Stomach (tissue), 9 donors: ENCODE data around the gene PHOX2A. TPM values are rescaled to one million over a fixed set of nuclear protein-coding genes. Genes with fewer than 3 reads are reported as not detected.

Experiments used
- DNase-seq, 2 donors: peaks; one replicate each; pipeline versions ENCODE4 v3.0.0 to v3.0.0-alpha.2; 2013 to 2019
- H3K27ac ChIP-seq, 5 donors: fragments of 200-600 bp in 4 of 5; sonication (generic) in 4 of 5; one replicate each; pipeline ENCODE4 v1.5.1; 2013 to 2019; ENCODE audit warnings: mild to moderate bottlenecking in 1 of 5, moderate library complexity in 1 of 5
- H3K27me3 ChIP-seq, 3 donors: fragments of 200-600 bp; sonication (generic); one replicate each; pipeline ENCODE4 v1.5.1; 2017 to 2019; ENCODE audit warnings: mixed run types in 1 of 3
- H3K36me3 ChIP-seq, 4 donors: fragments of 200-600 bp; sonication (generic); 1 replicate in 3 of 4; 2 replicates in 1 of 4; pipeline ENCODE4 v1.5.1; 2016 to 2019
- H3K4me1 ChIP-seq, 4 donors: fragments of 200-600 bp; sonication (generic); one replicate each; pipeline ENCODE4 v1.5.1; 2016 to 2019
- H3K4me3 ChIP-seq, 4 donors: fragments of 200-600 bp; sonication (generic) in 3 of 4; one replicate each; pipeline ENCODE4 v1.5.1; 2016 to 2019; ENCODE audit warnings: mild to moderate bottlenecking in 1 of 4
- H3K9me3 ChIP-seq, 4 donors: fragments of 200-600 bp; sonication (generic); one replicate each; pipeline ENCODE4 v1.5.1; 2016 to 2019
- EP300 ChIP-seq: sonication (generic); formaldehyde crosslinking; IDR thresholded peaks from one replicate; pipeline ENCODE4 v1.6.1; 2017; ENCODE audit warnings: antibody characterized with exemption
- POLR2A ChIP-seq, 4 donors: fragments of 450-650 bp; IDR thresholded peaks; one replicate each; pipeline ENCODE4 v1.6.1; 2016; ENCODE audit warnings: antibody characterized with exemption in 4 of 4, control low read depth in 2 of 4, mild to moderate bottlenecking in 1 of 4, moderate library complexity in 1 of 4
- POLR2AphosphoS5 ChIP-seq, 3 donors: sonication (generic); formaldehyde crosslinking; IDR thresholded peaks; one replicate each; pipeline ENCODE4 v1.6.1; 2016; ENCODE audit warnings: antibody characterized with exemption in 3 of 3
- WGBS, 5 donors: extraction: QIAGEN DNeasy Blood & Tissue Kit in 3 of 5; methylation state at CpG; one replicate each; pipeline versions ENCODE4 v1.1.5 to v1.1.7; 2013 to 2018; 5-methylcytosine and 5-hydroxymethylcytosine counted together
- intact Hi-C: fragments of 100-400 bp; cut with DNase I; formaldehyde crosslinking; loops from one replicate; pipeline ENCODE4 v1.15.1; 2023; ENCODE audit warnings: low total_unique reads
- polyA plus RNA-seq, 3 donors: library from polyadenylated mRNA; stranded (reverse); fragments of 200-250 nt; gene quantifications; one replicate each; pipeline ENCODE4 v1.2.3, GENCODE V29; 2013
- total RNA-seq, 5 donors: library from RNA; depleted of rRNA; stranded (reverse); fragments of >200 nt; gene quantifications; one replicate each; pipeline versions ENCODE4 v1.1.0 to v1.2.3, GENCODE V29; 2014 to 2016
- TF ChIP-seq, protein P1 (sequence below), 7 experiments: fragments of 450-650 bp in 4 of 7; fragments of 200-600 bp in 3 of 7; sonication (generic) in 3 of 7; IDR thresholded peaks; one replicate each; pipeline ENCODE4 v1.5.1; 2016 to 2019; ENCODE audit warnings: antibody characterized with exemption in 7 of 7, control low read depth in 2 of 7, mild to moderate bottlenecking in 1 of 7
- donor health status: healthy with polysubstance abuse.
- donor health status: Bipolar disorder and iron deficiency.
- donor health status: healthy.

PHOX2A gene
- total and polyA plus RNA-seq, 8 donors: 0.53 TPM; not detected in 7

- no peak for DNase-seq
- 67 to 72% (median 71%) methylated on average over 26 to 28 of the region's 28 CpGs for WGBS, 5 donors
- intact Hi-C loops: no loop called here
- peaks cover 0 to 6% (median 0%) of the 10 kb centered on the region in 4 donors for H3K9me3 ChIP-seq
- peaks cover 6 to 47% (median 34%) of the 10 kb centered on the region in 3 donors for H3K27me3 ChIP-seq
- H3K27ac ChIP-seq: peak overlapping the region in 4 of 5 donors; percentile 3 to 76 (median 70)
- no peak for TF ChIP-seq EP300
- TF ChIP-seq, protein P1, sequence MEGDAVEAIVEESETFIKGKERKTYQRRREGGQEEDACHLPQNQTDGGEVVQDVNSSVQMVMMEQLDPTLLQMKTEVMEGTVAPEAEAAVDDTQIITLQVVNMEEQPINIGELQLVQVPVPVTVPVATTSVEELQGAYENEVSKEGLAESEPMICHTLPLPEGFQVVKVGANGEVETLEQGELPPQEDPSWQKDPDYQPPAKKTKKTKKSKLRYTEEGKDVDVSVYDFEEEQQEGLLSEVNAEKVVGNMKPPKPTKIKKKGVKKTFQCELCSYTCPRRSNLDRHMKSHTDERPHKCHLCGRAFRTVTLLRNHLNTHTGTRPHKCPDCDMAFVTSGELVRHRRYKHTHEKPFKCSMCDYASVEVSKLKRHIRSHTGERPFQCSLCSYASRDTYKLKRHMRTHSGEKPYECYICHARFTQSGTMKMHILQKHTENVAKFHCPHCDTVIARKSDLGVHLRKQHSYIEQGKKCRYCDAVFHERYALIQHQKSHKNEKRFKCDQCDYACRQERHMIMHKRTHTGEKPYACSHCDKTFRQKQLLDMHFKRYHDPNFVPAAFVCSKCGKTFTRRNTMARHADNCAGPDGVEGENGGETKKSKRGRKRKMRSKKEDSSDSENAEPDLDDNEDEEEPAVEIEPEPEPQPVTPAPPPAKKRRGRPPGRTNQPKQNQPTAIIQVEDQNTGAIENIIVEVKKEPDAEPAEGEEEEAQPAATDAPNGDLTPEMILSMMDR (IDR thresholded peaks at IDR 0.05): peak in 1 of 7 experiments; percentile 10
- H3K4me1 ChIP-seq: peaks cover 26 to 68% (median 55%) of the 10 kb centered on the region in 4 donors
- peaks cover 36 to 49% (median 44%) of the 10 kb centered on the region in 4 donors for H3K36me3 ChIP-seq
- peak overlapping the region in 1 of 4 donors; percentile 33 for H3K4me3 ChIP-seq
Measured at GRCh38 chr11:72238492-72239312, 5.3 kb downstream of the PHOX2A start.

DNA sequence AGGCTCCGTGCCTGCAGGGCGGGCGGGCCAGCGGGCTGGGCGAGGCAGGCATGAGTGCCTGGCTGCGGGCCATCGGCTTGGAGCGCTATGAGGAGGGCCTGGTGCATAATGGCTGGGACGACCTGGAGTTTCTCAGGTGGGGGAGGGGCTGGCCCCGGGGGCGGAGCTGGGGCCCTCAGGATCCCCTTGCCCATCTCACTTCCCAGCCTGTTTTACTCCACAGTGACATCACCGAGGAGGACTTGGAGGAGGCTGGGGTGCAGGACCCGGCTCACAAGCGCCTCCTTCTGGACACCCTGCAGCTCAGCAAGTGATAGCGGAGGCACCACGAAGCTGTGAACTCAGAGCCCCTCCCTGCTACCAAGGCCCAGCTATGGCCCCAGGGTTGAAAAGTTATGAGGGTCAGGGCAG is 5.9 kb downstream of the PHOX2A start:
- H3K36me3 ChIP-seq: peaks cover 42 to 56% (median 50%) of the 10 kb centered on the region in 4 donors
- TF ChIP-seq POLR2AphosphoS5 (IDR thresholded peaks at IDR 0.05): no peak
- TF ChIP-seq, protein P1 (IDR thresholded peaks at IDR 0.05): peak in 5 of 7 experiments; percentile 46 to 67 (median 65)
- H3K27me3 ChIP-seq: peaks cover under 1 to 41% (median 28%) of the 10 kb centered on the region in 3 donors
- no peak overlapping the region for H3K4me3 ChIP-seq
- intact Hi-C loops: no loop called here
- peak; percentile 53 to 86 for DNase-seq
- peak overlapping the region in 3 of 5 donors; percentile 5 to 76 (median 49) for H3K27ac ChIP-seq
- WGBS, 5 donors: 25 to 37% (median 32%) methylated on average over 8 to 16 of the region's 16 CpGs
- H3K4me1 ChIP-seq: peaks cover 24 to 65% (median 53%) of the 10 kb centered on the region in 4 donors
- H3K9me3 ChIP-seq: no peaks in the 10 kb centered on the region

DNA sequence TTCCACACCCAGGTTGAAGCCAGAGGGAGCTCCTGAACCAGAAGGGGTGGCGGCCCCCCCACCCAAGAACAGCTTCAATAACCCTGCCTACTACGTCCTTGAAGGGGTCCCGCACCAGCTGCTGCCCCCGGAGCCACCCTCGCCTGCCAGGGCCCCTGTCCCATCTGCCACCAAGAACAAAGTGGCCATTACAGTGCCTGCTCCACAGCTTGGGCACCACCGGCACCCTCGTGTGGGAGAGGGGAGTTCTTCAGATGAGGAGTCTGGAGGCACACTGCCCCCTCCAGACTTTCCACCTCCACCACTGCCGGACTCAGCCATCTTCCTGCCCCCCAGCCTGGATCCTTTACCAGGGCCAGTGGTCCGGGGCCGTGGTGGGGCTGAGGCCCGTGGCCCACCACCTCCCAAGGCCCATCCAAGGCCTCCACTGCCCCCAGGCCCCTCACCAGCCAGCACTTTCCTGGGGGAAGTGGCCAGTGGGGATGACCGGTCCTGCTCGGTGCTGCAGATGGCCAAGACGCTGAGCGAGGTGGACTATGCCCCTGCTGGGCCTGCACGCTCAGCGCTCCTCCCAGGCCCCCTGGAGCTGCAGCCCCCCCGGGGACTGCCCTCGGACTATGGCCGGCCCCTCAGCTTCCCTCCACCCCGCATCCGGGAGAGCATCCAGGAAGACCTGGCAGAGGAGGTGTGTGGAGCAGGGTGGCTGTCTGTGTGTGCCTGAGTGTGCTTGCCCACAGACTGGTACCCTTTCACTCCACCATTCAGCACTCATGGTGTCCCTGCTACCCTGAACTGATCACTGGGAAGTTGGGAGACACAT is 6.7 kb downstream of the PHOX2A start:
- peaks cover 49 to 63% (median 58%) of the 10 kb centered on the region in 4 donors for H3K36me3 ChIP-seq
- H3K27me3 ChIP-seq: peaks cover 0 to 34% (median 20%) of the 10 kb centered on the region in 3 donors
- DNase-seq: no peak
- no peaks in the 10 kb centered on the region for H3K9me3 ChIP-seq
- peak overlapping the region in 3 of 5 donors; percentile 14 to 76 (median 49) for H3K27ac ChIP-seq
- WGBS, 5 donors: 66 to 87% (median 74%) methylated on average over 11 to 22 of the region's 22 CpGs
- H3K4me3 ChIP-seq: no peak overlapping the region
- intact Hi-C loops: no loop called here
- TF ChIP-seq POLR2AphosphoS5 (IDR thresholded peaks at IDR 0.05) (no peak), EP300 (no peak), POLR2A (IDR thresholded peaks at IDR 0.05) (no peak)
- TF ChIP-seq, protein P1 (IDR thresholded peaks at IDR 0.05): no peak
- H3K4me1 ChIP-seq: peaks cover 24 to 65% (median 53%) of the 10 kb centered on the region in 4 donors

DNA sequence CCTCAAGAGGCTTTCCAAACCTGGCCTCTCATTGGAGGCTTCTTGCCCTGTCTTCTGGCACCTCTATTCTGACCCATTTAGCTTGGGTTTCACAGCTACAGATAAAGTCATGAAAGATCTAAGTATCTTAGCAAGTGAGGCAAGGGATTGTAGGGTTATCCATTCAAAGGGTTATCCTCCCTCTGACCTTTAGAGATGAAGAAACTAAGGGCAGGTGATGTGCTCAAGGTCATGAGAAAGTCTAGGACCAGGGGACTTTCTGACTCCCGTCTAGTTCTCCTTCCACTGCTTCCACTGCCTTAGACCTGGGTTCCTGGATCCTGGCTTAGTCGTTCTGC is 7.2 kb downstream of the PHOX2A start:
- peaks cover 0 to 28% (median 15%) of the 10 kb centered on the region in 3 donors for H3K27me3 ChIP-seq
- no peak for DNase-seq
- no peak overlapping the region for H3K4me3 ChIP-seq
- peaks cover 24 to 65% (median 53%) of the 10 kb centered on the region in 4 donors for H3K4me1 ChIP-seq
- 41 to 92% (median 66%) methylated on average over 2 of the region's 2 CpGs for WGBS, 5 donors
- H3K36me3 ChIP-seq: peaks cover 55 to 69% (median 63%) of the 10 kb centered on the region in 4 donors
- TF ChIP-seq POLR2A (IDR thresholded peaks at IDR 0.05) (no peak), POLR2AphosphoS5 (IDR thresholded peaks at IDR 0.05) (no peak), EP300 (no peak)
- TF ChIP-seq, protein P1 (IDR thresholded peaks at IDR 0.05): no peak
- intact Hi-C loops: no loop called here
- H3K9me3 ChIP-seq: no peaks in the 10 kb centered on the region
- H3K27ac ChIP-seq: peak overlapping the region in 3 of 5 donors; percentile 14 to 76 (median 49)
